ENCODE measurements around the gene RCSD1. TPM values are rescaled to one million over a fixed set of nuclear protein-coding genes. Genes with fewer than 3 reads are reported as not detected.
A peak's percentile ranks its signal among the peaks of the same experiment; 100 is the strongest.

RCSD1 gene
- total and polyA plus RNA-seq, 2 of the 13 experiments (the other 11 are each of a cell fraction or from before 2014, with no cell fraction given) = not detected

DNA sequence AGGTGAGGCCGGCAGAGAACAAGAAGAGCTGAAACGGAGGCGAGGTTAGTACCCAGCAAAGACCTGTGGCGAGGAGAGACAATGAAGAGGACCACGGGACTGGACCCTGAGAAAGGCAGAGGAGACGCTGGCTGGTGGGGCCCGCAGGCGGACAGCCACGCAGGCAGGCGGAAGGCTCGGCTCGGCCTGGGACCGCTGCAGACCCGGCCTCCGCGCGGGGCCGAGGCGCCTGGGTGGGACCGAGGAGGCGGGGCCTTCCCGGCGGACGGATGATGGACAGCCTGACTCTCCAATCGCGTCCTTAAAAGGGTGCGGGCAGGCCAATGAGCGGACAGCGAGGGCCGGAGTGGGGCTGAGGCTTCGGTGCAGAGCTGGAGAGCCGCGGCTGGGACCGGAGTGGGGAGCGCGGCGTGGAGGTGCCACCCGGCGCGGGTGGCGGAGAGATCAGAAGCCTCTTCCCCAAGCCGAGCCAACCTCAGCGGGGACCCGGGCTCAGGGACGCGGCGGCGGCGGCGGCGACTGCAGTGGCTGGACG lies 91.7 kb downstream of the RCSD1 start, which contains the start of gene MPZL1 (continued):
- TF ChIP-seq, protein P1, sequence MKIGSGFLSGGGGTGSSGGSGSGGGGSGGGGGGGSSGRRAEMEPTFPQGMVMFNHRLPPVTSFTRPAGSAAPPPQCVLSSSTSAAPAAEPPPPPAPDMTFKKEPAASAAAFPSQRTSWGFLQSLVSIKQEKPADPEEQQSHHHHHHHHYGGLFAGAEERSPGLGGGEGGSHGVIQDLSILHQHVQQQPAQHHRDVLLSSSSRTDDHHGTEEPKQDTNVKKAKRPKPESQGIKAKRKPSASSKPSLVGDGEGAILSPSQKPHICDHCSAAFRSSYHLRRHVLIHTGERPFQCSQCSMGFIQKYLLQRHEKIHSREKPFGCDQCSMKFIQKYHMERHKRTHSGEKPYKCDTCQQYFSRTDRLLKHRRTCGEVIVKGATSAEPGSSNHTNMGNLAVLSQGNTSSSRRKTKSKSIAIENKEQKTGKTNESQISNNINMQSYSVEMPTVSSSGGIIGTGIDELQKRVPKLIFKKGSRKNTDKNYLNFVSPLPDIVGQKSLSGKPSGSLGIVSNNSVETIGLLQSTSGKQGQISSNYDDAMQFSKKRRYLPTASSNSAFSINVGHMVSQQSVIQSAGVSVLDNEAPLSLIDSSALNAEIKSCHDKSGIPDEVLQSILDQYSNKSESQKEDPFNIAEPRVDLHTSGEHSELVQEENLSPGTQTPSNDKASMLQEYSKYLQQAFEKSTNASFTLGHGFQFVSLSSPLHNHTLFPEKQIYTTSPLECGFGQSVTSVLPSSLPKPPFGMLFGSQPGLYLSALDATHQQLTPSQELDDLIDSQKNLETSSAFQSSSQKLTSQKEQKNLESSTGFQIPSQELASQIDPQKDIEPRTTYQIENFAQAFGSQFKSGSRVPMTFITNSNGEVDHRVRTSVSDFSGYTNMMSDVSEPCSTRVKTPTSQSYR (CRISPR knock-in tag; IDR thresholded peaks at IDR 0.05; ENCODE audit: borderline replicate concordance) = no peak
- TF ChIP-seq, protein P2, sequence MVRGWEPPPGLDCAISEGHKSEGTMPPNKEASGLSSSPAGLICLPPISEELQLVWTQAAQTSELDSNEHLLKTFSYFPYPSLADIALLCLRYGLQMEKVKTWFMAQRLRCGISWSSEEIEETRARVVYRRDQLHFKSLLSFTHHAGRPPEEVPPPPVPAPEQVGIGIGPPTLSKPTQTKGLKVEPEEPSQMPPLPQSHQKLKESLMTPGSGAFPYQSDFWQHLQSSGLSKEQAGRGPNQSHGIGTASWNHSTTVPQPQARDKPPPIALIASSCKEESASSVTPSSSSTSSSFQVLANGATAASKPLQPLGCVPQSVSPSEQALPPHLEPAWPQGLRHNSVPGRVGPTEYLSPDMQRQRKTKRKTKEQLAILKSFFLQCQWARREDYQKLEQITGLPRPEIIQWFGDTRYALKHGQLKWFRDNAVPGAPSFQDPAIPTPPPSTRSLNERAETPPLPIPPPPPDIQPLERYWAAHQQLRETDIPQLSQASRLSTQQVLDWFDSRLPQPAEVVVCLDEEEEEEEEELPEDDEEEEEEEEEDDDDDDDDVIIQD (CRISPR knock-in tag; IDR thresholded peaks at IDR 0.05; ENCODE audit: low read depth) = no peak
- TF ChIP-seq ZMYM3 (CRISPR knock-in tag; IDR thresholded peaks at IDR 0.05) = no peak
- no peak for TF ChIP-seq ZNF562 (CRISPR knock-in tag; IDR thresholded peaks at IDR 0.05; ENCODE audit: borderline replicate concordance)
- TF ChIP-seq ZBTB7A (CRISPR knock-in tag; IDR thresholded peaks at IDR 0.05) = no peak
- TF ChIP-seq SOX6 (IDR thresholded peaks at IDR 0.05) = no peak
- TF ChIP-seq SOX6 (CRISPR knock-in tag; IDR thresholded peaks at IDR 0.05) = no peak
- TF ChIP-seq, protein P3, sequence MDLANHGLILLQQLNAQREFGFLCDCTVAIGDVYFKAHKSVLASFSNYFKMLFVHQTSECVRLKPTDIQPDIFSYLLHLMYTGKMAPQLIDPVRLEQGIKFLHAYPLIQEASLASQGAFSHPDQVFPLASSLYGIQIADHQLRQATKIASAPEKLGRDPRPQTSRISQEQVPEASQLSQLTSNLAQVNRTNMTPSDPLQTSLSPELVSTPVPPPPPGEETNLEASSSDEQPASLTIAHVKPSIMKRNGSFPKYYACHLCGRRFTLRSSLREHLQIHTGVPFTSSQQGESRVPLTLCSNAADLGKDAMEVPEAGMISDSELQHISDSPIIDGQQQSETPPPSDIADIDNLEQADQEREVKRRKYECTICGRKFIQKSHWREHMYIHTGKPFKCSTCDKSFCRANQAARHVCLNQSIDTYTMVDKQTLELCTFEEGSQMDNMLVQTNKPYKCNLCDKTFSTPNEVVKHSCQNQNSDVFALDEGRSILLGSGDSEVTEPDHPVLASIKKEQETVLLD (CRISPR knock-in tag; IDR thresholded peaks at IDR 0.05; ENCODE audit: low read depth) = no peak
- TF ChIP-seq CEBPG (CRISPR knock-in tag; IDR thresholded peaks at IDR 0.05) = no peak
- TF ChIP-seq ZFP1 (CRISPR knock-in tag; IDR thresholded peaks at IDR 0.05) = no peak
- TF ChIP-seq, protein P4, sequence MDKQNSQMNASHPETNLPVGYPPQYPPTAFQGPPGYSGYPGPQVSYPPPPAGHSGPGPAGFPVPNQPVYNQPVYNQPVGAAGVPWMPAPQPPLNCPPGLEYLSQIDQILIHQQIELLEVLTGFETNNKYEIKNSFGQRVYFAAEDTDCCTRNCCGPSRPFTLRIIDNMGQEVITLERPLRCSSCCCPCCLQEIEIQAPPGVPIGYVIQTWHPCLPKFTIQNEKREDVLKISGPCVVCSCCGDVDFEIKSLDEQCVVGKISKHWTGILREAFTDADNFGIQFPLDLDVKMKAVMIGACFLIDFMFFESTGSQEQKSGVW (CRISPR knock-in tag; IDR thresholded peaks at IDR 0.05; ENCODE audit: borderline replicate concordance) = no peak
- TF ChIP-seq ZMYM2 (CRISPR knock-in tag; IDR thresholded peaks at IDR 0.05) = 0 out of 2 replicates have a peak, but pooled peaks have one; percentile 22
- TF ChIP-seq, protein P5, sequence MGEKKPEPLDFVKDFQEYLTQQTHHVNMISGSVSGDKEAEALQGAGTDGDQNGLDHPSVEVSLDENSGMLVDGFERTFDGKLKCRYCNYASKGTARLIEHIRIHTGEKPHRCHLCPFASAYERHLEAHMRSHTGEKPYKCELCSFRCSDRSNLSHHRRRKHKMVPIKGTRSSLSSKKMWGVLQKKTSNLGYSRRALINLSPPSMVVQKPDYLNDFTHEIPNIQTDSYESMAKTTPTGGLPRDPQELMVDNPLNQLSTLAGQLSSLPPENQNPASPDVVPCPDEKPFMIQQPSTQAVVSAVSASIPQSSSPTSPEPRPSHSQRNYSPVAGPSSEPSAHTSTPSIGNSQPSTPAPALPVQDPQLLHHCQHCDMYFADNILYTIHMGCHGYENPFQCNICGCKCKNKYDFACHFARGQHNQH (CRISPR knock-in tag; IDR thresholded peaks at IDR 0.05) = no peak
- TF ChIP-seq ZNF12 (CRISPR knock-in tag; IDR thresholded peaks at IDR 0.05) = no peak; the same call in 1 of the 2 replicates
- no peak; the same call in 1 of the 2 replicates for TF ChIP-seq RXRA (CRISPR knock-in tag; IDR thresholded peaks at IDR 0.05)
- TF ChIP-seq NCOA5 (CRISPR knock-in tag; IDR thresholded peaks at IDR 0.05) = no peak
- TF ChIP-seq, protein P6, sequence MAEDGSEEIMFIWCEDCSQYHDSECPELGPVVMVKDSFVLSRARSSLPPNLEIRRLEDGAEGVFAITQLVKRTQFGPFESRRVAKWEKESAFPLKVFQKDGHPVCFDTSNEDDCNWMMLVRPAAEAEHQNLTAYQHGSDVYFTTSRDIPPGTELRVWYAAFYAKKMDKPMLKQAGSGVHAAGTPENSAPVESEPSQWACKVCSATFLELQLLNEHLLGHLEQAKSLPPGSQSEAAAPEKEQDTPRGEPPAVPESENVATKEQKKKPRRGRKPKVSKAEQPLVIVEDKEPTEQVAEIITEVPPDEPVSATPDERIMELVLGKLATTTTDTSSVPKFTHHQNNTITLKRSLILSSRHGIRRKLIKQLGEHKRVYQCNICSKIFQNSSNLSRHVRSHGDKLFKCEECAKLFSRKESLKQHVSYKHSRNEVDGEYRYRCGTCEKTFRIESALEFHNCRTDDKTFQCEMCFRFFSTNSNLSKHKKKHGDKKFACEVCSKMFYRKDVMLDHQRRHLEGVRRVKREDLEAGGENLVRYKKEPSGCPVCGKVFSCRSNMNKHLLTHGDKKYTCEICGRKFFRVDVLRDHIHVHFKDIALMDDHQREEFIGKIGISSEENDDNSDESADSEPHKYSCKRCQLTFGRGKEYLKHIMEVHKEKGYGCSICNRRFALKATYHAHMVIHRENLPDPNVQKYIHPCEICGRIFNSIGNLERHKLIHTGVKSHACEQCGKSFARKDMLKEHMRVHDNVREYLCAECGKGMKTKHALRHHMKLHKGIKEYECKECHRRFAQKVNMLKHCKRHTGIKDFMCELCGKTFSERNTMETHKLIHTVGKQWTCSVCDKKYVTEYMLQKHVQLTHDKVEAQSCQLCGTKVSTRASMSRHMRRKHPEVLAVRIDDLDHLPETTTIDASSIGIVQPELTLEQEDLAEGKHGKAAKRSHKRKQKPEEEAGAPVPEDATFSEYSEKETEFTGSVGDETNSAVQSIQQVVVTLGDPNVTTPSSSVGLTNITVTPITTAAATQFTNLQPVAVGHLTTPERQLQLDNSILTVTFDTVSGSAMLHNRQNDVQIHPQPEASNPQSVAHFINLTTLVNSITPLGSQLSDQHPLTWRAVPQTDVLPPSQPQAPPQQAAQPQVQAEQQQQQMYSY (CRISPR knock-in tag; IDR thresholded peaks at IDR 0.05) = no peak
- no peak for TF ChIP-seq DPF2 (CRISPR knock-in tag; IDR thresholded peaks at IDR 0.05; ENCODE audit: borderline replicate concordance, low read depth)
- no peak for TF ChIP-seq NFE2L1 (CRISPR knock-in tag; IDR thresholded peaks at IDR 0.05; ENCODE audit: borderline replicate concordance)
- TF ChIP-seq ZNF530 (CRISPR knock-in tag; IDR thresholded peaks at IDR 0.05; ENCODE audit: low read depth) = no peak
